NCI-H2081 (cell line): ENCODE results near the gene CD48.
"Not testable (repeated sequence)": the region's sequence is repeated elsewhere in the genome, so short reads cannot be mapped to it uniquely, and the experiment has no call there.

Source experiments
- DNase-seq, 2 experiments: peaks; one replicate each; lab custom pipeline; 2025; lab: John Stamatoyannopoulos, UW

The CD48 gene

DNA sequence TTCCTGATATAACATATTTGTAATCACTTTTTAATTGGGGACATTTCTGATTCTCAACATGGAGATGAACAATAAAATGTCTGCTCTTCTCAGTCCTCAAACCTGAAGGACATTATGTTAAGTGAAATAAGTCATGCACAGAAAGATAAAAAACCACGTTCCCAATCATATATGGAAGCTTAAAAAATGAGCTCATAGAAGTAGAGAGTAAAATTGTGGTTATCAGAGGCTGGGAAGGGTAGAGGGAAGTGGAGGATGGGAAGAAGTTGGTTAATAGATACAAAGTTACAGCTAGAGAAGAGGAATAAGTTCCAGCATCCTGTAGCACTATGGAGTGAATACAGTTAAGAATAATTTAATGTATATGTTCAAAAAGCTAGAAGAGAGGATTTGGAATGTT lies 1.5 kb upstream of the CD48 start:
- DNase-seq, result no peak

DNA sequence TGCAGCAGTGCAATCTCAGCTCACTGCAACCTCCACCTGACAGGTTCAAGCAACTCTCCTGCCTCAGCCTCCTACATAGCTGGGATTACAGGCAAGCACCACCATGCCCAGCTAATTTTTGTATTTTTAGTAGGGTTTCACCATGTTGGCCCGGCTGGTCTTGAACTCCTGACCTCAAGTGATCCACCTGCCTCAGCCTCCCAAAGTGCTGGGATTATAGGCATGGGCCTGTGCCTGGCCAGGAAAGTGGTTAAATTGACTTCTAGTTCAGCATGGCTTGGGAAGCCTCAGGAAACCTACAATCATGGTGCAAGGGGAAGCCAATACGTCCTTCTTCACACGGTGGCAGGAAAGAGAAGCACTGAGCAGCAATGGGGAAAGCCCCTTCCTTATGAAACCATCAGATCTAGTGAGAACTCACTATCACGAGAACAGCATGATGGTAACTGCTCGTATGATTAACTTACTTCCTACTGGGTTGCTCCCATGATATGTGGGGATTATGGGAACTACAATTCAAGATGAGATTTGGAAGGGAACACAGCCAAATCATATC lies 981 bp upstream of the CD48 start:
- DNase-seq, result not testable (repeated sequence)

DNA sequence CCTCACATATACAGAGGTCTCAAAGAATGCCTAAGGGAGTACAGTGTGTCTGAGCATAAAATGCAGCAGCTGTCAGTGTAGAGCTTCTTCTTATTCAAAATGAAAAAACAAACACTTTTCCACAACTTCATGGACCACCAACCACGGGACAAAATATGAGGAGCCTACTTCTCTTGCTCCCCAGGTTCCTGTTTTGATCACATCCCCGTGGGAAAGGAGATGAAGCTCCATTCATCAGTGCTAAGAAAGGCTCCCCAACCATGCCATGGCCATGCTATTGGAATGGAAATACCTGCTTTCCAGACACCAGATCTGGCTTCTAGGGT lies 383 bp downstream of the CD48 start:
- no peak for DNase-seq

DNA sequence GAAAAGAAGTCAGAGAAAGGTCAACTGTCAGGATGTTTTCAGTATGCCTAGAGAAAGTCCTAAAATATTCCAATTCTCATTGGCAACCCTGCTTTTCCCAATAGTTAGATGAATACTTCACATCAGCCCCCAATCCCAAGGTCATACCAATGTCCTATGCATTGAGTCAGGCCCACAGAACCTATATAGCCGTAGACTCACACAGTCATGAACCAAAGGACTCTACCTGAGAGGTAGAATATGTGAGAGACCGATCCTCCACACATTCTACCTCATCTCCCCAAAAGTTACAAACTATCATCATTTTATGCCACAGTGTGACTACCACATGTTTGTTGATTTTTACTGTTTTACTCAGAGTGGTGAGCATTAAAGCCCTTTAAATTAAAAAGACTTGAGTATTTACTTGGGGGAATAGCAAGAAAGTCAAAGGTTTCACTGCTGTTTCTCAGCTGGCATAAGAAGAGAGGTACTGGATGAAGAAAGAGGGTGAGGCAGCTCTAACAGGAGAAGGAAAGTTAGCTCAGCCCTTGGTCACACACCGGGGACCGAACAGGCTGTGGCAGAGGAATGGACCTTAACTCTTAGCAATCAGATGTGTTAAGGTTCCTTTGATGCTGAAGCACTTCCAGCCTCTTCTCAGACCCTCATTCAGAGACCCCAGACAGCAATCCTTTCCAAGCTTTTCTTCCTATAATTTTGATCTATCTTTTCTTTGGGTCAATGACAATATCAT lies 937 bp downstream of the CD48 start:
- DNase-seq, result no peak

DNA sequence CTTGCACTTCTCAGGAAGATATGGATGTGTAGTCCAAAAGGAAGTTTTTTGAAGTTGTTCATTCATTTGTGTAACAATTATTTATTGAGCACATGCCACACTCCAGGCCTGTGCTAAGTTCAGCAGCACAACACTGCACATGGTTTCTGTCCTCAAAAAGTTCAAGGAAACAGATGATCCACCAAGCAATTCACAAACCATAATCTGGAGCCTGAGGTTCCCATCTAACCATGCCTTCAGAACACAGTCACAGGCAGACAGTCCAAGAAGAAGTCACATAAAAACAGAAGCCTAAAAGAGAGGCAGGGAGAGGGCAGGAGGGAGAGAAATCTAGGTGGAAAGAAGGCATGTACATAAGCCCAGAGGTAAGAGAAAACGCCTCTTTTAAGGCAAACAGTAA lies 1.9 kb downstream of the CD48 start:
- no peak for DNase-seq

DNA sequence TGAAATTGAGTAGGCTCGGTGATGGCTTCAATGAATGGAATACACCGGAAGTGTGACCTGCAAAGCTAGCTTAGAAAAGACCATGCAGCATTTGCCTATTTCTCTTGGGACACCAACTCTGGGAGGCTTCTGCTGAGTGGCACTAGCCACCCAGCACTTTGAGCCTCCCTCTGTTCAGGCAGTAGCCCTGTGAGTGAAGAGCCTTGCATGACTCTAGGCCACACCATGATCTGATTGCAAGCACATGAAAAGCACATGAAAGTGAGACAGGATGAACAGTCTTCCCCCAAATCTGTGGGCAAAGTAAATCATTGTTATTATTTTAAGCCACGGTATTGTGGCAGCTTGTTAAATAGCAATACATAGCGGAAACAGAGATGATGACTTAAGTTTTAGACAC lies 2.8 kb downstream of the CD48 start:
- DNase-seq, result no peak

DNA sequence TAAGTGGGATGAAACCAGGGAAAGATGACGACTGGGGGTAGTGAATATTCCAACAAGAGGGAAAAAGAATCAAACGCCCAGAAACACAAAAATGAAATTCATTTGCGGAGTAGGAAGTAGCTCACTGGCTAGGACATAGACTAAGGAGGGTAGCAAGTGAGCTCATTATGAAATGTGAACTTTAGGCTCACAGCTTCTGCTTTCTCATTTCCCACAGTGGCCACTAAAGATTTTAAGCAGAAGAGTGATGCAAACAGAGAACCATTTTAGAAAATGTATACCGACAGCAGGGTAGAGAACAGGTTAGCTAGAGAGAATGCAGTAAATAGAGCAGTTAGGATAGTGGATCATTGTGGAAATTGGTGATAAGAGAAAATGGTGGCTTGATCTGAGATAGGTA lies 3.5 kb downstream of the CD48 start:
- DNase-seq, result no peak

DNA sequence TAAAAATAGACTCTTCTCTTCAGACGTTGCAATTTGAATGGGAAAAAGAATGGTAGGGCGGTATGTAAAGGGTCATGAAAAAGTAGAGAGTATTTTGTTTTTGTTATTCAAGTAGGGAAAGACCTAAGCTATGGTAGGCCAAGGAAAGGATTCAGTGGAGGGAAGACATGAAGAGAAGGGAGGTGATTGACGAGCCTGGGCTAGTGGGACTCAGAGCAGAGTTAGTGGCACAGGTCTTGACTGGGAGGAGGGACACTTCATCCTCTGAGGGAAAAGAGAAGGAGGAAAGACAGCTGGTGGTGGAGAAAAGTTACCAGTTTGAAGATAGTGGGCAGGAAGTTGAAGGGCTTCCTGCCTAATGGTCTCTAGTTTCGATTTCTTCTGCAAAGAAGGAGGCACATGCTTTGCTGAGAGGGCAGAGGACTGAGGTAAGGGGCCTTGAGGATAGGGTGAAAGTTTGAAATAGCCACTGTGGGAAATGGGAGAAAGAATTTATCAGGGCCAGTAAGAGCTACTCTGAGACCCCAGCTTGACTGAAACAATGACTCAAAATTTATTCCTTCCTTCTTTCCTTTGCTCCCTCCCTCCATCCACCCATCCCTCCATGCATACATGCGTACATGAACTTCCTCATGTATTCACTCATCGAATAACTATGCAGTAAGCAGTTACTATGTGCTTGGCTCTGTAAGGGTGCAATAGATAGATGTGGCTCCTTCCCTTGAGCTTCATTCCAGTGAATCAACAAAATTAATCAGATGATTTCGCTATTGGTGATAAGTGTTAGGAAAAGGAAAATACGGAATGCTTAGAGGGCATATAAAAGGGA lies 4.2 kb downstream of the CD48 start:
- DNase-seq, result no peak

- DNase-seq, result no peak
Measured at GRCh38 chr1:160706526-160707235, 4.9 kb downstream of the CD48 start.

DNA sequence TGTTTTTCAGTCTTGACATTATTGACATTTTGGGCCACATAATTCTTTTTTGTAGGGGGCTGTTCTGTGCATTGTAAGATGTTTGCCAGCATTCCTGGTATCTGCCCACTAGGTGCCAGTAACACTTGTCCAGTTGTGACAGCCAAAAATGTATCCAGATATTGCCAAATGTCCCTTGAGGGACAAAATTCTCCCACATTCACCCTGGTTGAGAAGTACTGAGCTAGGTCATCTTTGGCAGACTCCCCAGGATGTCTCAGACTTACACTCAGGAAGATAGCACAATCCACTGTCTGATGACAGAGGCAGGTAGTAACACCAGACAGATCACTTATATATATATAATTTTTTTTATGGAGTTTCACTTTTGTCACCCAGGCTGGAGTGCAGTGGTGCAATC lies 5.9 kb downstream of the CD48 start:
- no peak for DNase-seq

DNA sequence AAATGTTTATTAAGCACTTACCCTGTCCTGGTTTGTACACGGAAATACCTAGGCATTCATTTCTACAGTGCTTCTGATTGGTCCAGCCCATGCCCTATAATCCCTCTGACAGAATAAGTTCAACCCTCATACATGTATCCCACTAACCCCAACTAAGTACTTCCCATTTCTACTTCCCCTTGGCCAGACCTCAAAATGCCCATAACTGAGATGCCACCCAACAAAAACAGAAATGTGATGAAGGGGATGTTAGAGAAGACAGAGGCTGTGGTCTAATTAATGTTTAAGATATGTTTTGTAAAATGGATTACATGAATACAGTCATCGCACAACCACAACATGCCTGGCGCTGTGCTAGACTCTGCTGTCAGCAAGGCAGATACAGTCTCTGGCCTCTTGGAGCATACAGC lies 6.4 kb downstream of the CD48 start:
- not testable (repeated sequence) for DNase-seq

DNA sequence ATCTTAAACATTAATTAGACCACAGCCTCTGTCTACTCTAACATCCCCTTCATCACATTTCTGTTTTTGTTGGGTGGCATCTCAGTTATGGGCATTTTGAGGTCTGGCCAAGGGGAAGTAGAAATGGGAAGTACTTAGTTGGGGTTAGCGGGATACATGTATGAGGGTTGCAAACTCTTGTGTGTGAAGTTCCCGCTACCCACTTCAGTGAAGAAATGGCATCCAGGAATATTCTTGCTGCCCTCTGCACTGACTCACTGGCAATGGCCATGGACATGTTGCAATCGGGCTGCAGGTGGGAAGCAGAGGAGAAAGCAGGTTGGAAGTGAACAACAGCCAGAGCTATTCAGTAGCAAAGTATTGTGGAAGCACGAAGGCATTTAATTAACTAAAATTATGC lies 7.4 kb downstream of the CD48 start:
- DNase-seq, result no peak

- DNase-seq, result no peak
Measured at GRCh38 chr1:160702100-160702499, 9.5 kb downstream of the CD48 start.

DNA sequence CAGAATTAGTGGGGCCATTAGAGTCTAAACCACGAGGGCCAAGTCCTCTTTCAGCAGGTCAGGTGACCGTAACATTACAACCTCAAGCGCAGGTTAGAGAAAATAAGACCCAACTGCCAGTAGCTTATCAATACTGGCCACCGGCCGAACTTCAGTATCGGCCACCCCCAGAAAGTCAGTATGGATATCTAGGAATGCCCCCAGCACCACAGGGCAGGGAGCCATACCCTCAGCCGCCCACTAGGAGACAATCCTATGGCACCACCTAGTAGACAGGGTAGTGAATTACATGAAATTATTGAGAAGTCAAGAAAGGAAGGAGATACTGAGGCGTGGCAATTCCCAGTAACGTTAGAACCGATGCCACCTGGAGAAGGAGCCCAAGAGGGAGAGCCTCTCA lies 19.2 kb downstream of the CD48 start:
- DNase-seq, result not testable (repeated sequence)

GRCh38 chr1:160685266-160685665 lies 26.4 kb downstream of the CD48 start:
- DNase-seq, result no peak

DNA sequence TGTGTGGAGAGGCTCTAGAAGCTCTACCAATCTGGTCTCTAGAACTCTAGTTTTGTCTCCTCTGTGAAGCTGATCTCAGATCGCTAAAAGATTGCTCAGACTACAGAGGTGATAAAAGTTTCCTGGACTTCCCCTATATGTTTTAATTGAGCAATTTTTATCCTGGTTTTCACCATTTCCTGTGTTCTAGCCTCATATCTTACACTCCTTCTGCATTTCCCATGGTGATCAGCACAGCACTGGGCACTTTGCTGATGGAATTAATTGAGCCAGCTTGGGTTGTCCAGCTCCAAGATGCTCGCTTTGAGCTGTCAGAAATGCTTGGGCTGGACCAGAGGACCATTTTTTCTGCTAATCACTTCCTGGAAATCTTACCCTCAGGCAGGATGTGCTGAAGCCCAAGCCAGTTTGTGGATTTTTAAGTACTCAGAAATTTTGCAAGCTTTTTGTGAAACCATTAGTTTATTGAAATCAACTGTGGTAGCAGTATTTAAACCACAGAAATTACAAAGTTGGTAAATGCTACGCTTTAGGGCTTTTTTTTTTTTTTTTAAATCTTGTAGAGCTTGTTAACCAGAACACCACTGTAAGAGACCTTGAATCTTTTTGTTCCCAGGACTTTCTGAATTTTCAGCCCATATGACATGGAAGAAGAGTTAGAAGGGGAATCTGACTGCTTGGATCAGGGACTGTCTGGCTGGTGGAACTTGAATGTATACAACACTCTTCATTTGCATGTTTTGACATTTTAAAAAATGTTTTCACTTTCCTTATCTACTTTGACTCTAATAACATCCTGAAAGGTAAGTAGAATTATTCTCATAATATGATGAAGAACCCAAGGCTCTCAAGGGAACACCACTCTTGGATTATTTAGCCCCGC lies 28.4 kb downstream of the CD48 start:
- no peak for DNase-seq

- DNase-seq, result no peak
Measured at GRCh38 chr1:160681891-160682140, 29.8 kb downstream of the CD48 start.

GRCh38 chr1:160681066-160681890 lies 30.3 kb downstream of the CD48 start:
- DNase-seq, result peak; percentile 6 to 25

- no peak for DNase-seq
Measured at GRCh38 chr1:160680399-160680798, 31.2 kb downstream of the CD48 start.

DNA sequence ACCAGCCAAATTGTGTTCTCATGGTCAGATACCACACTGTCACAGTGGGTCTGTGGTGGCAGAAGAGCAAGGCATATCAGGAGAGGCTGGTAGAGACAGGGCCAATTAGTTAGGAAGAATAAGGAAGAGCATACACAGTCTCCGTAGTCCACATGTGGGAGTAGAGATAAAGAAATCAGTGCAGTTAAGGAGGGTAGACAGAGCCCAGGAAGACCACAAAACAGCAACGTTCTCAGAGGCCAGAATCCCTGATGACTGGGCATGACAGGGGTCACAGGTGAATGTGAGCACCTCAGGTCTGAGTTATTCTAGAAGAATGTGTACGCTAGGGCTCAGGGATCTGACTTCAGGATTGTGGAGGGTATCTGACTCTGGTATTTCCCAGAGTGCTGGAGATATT lies 31.7 kb downstream of the CD48 start:
- no peak for DNase-seq
